ENCODE results near the gene TTC23.
A peak's percentile ranks its signal among the peaks of the same experiment; 100 is the strongest.
"Not testable (repeated sequence)": the region's sequence is repeated elsewhere in the genome, so short reads cannot be mapped to it uniquely, and the experiment has no call there.

TTC23 gene

GRCh38 chr15:99250001-99250400, 620 bp upstream of the TTC23 start:
- no peak for DNase-seq

GRCh38 chr15:99248000-99248715, 1.2 kb downstream of the TTC23 start:
- DNase-seq: no peak

- DNase-seq: no peak
These were observed 2.3 kb downstream of the TTC23 start for GRCh38 chr15:99247062-99247461.

GRCh38 chr15:99244306-99244705, 5.1 kb downstream of the TTC23 start:
- no peak for DNase-seq

- DNase-seq: no peak
These were observed 7.6 kb downstream of the TTC23 start for GRCh38 chr15:99241752-99242151.

- no peak for DNase-seq
These were observed 9.7 kb downstream of the TTC23 start for GRCh38 chr15:99239545-99240198.

- no peak for DNase-seq
These were observed 10.5 kb downstream of the TTC23 start for GRCh38 chr15:99238849-99239248.

GRCh38 chr15:99234160-99234559, 15.2 kb downstream of the TTC23 start:
- not testable (repeated sequence) for DNase-seq

- no peak for DNase-seq
These were observed 16.6 kb downstream of the TTC23 start for GRCh38 chr15:99232740-99233139.

GRCh38 chr15:99230867-99231266, 18.5 kb downstream of the TTC23 start:
- no peak for DNase-seq

- no peak for DNase-seq
These were observed 21.1 kb downstream of the TTC23 start for GRCh38 chr15:99228120-99228770.

- DNase-seq: no peak
These were observed 22.6 kb downstream of the TTC23 start for GRCh38 chr15:99226802-99227201.

GRCh38 chr15:99224372-99225214, 24.8 kb downstream of the TTC23 start:
- DNase-seq: no peak

GRCh38 chr15:99213187-99213811, 36.1 kb downstream of the TTC23 start:
- peak; percentile 82 for DNase-seq

- DNase-seq: no peak
These were observed 37.0 kb downstream of the TTC23 start for GRCh38 chr15:99212406-99212805.

GRCh38 chr15:99211926-99212325, 37.5 kb downstream of the TTC23 start:
- DNase-seq: no peak

- DNase-seq: no peak
These were observed 39.0 kb downstream of the TTC23 start for GRCh38 chr15:99210334-99210733.

- no peak for DNase-seq
These were observed 40.1 kb downstream of the TTC23 start for GRCh38 chr15:99209326-99209725.

- no peak for DNase-seq
These were observed 41.7 kb downstream of the TTC23 start for GRCh38 chr15:99207672-99208071.

- no peak for DNase-seq
These were observed 47.2 kb downstream of the TTC23 start for GRCh38 chr15:99202176-99202552.

- DNase-seq: no peak
These were observed 47.8 kb downstream of the TTC23 start for GRCh38 chr15:99201408-99202175.

GRCh38 chr15:99197856-99198255, 51.5 kb downstream of the TTC23 start:
- DNase-seq: no peak

Data from right forelimb (tissue), 1 donor.